ENCODE measurements around the gene TAF6.
A peak's percentile ranks its signal among the peaks of the same experiment; 100 is the strongest.

DNA sequence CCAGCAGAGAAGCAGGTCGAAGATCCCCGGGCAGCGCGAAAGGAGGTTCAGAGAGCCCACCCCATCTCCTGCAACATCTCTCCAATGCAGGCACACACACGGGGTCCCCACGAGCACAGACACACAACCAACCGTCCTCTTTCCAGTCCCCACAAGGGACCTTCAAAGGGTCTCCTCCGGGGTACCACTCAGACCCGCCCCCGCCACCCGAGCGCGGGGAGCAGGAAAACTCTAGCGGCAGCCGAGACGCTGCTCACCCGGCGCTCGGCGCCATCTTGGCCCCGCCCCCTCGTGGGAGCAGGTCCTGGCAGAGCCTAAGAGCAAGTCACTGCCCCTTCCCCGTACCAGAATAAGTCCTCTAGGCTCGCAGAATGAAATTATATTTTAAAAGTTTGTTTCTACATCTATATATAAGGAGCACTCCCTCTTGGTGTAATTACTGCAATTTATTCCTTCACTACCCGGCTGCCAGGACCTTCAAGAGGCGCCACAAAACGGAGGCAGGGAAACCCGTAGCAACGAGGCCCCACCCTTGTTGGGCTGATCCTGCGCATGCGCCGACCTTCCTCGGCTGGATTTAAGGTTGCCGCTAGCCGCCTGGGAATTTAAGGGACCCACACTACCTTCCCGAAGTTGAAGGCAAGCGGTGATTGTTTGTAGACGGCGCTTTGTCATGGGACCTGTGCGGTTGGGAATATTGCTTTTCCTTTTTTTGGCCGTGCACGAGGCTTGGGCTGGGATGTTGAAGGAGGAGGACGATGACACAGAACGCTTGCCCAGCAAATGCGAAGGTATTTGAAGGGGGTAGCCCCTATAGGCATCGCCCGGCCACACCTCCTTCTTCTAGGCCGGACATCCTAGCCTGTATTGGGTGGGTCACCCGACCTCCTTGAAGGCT, at the start of gene TAF6, which contains the start of gene CNPY4:
- TF ChIP-seq POLR2A (IDR thresholded peaks at IDR 0.05): peak; percentile 62
- TF ChIP-seq POLR2AphosphoS5 (IDR thresholded peaks at IDR 0.05): peak; percentile 45 to 70 (median 56)
- TF ChIP-seq, protein P1, sequence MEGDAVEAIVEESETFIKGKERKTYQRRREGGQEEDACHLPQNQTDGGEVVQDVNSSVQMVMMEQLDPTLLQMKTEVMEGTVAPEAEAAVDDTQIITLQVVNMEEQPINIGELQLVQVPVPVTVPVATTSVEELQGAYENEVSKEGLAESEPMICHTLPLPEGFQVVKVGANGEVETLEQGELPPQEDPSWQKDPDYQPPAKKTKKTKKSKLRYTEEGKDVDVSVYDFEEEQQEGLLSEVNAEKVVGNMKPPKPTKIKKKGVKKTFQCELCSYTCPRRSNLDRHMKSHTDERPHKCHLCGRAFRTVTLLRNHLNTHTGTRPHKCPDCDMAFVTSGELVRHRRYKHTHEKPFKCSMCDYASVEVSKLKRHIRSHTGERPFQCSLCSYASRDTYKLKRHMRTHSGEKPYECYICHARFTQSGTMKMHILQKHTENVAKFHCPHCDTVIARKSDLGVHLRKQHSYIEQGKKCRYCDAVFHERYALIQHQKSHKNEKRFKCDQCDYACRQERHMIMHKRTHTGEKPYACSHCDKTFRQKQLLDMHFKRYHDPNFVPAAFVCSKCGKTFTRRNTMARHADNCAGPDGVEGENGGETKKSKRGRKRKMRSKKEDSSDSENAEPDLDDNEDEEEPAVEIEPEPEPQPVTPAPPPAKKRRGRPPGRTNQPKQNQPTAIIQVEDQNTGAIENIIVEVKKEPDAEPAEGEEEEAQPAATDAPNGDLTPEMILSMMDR (IDR thresholded peaks at IDR 0.05): no peak

All from breast epithelium (tissue), 3 donors.